ENCODE measurements around the gene KIF21B.

GRCh38 chr1:201020040-201020591, 3.4 kb downstream of the KIF21B start:
- no peak for TF ChIP-seq EZH2phosphoT487 (IDR thresholded peaks at IDR 0.05; ENCODE audit: borderline replicate concordance, low read length)
- TF ChIP-seq CTCF (conservative IDR thresholded peaks at IDR 0.05; ENCODE audit: low read depth, low read length): no peak

Measured in PC-3 (cell line).